ENCODE measurements around the gene SLC26A5. TPM values are rescaled to one million over a fixed set of nuclear protein-coding genes. Genes with fewer than 3 reads are reported as not detected.
A peak's percentile ranks its signal among the peaks of the same experiment; 100 is the strongest.
"Not testable (repeated sequence)": the region's sequence is repeated elsewhere in the genome, so short reads cannot be mapped to it uniquely, and the experiment has no call there.

Gene SLC26A5
- polyA plus RNA-seq, 6 donors from 2014 or later: not detected

DNA sequence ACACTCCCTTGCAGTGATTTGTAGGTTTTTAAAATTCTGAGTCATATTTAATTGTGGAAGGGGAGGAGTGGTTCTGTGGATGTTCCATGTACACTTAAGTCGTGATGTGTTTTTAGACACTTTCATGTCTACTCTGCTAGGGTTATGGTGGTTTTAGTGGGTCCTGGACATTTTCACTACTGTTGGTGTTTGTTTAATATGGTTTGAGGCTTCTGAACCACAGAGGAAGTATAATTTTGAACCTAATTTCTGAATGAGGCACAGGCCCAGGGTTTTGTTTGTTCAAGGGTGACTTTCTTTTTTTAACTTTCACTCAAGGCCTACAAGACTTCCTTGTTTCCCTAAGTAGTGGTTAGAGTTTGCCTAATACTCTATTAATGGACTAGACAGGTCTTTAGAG lies 13.3 kb downstream of the SLC26A5 start:
- Mint-ChIP-seq H3K27me3 (peaks cover 12 to 21% (median 18%) of the 10 kb centered on the region in 3 donors), H3K4me3 (no peak overlapping the region), H3K27ac (peak overlapping the region in 3 of 6 donors; percentile 21 to 51 (median 23)), H3K36me3 (peaks cover 0 to 3% of the 10 kb centered on the region in 2 donors), H3K4me1 (peaks cover 4 to 11% (median 8%) of the 10 kb centered on the region in 3 donors), H3K9me3 (peaks cover 0 to 17% (median 4%) of the 10 kb centered on the region in 7 donors)
- DNase-seq (no peak), ATAC-seq (ENCODE audit: low read depth in 2 of 2) (no peak)

DNA sequence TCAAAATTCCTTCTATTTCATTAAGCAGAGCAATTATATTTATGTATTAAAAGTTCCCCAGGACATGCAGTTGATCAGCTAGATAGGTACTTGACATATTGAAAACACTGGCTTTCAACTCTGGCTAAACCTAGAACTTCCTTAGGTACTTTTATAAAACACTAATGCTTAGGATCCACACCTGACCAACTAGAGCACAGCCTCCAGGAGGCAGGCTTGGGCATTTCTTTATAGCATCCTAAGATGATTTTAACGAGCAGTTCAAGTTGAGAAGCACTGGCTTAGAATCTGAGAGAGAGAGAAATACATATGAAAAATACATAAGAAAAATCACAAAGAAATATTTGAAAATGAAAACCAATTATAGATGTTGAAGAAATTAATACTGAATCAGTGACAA lies 20.8 kb downstream of the SLC26A5 start:
- no peaks in the 10 kb centered on the region for H3K4me1 Mint-ChIP-seq
- ATAC-seq (ENCODE audit: low read depth in 2 of 2) (no peak), DNase-seq (no peak)
- no peak overlapping the region for H3K27ac Mint-ChIP-seq
- peaks cover 18 to 31% (median 27%) of the 10 kb centered on the region in 3 donors for H3K27me3 Mint-ChIP-seq
- no peak overlapping the region for H3K4me3 Mint-ChIP-seq
- H3K9me3 Mint-ChIP-seq: peaks cover 0 to 3% (median 0%) of the 10 kb centered on the region in 7 donors
- no peaks in the 10 kb centered on the region for H3K36me3 Mint-ChIP-seq

DNA sequence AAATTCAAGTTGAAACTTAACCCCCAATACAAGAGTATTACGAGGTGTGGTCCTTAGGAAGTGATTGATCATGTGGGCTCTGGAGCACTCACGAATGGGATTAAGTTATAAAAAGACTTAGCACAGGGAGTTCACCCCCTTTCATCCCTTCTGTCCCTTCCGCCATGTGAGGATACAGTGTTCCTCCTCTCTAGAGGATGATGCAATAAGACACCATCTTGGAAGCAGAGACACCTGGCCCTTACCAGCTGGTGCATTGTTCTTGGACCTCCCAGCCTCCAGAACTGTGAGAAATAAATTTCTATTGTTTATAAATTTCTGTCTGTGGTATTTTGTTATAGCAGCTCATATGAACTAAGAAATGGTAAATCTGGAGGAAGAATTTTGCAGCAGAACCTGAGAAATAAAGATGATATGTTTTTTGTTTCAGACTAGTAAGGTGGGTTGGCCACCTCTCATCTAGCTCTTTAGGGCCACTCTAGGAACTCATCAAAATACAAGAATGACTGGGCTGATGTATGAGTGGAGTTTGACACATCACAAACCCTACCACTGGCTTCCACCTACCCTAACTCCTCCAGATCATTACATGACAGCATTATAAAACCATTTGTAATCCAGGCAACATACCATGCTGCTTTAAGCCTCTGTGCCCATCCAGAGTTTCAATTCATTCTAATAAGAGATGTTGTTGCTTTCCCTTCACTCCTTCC lies 22.4 kb downstream of the SLC26A5 start:
- H3K36me3 Mint-ChIP-seq: no peaks in the 10 kb centered on the region
- H3K4me1 Mint-ChIP-seq: no peaks in the 10 kb centered on the region
- ATAC-seq (ENCODE audit: low read depth in 2 of 2): no peak

DNA sequence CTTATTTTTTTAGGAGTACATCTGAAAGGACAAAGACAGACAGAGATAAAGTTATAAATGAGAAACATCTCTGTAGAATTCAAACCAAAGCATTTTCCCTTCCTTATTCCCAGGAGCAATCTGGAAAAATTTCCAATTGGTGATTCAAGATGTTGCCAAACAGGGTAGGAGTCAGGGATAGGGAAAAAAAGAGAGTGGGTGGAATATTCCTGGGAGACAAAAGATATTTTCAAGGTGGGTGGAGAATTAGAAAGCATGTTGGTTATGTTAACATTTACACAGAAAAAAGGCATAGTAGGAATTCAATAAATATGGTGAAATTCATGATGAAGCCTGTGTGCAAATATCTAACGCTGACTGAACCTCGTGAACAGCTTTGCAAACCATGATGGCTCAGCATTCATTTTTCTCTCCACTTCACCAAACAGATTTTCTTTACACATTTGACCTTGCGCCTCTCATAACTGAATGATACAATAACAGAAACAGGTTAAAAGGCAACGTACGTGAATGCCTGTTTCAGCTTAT lies 25.1 kb downstream of the SLC26A5 start:
- no peak overlapping the region for H3K27ac Mint-ChIP-seq
- no peaks in the 10 kb centered on the region for H3K36me3 Mint-ChIP-seq
- H3K27me3 Mint-ChIP-seq: peaks cover 21 to 54% (median 46%) of the 10 kb centered on the region in 3 donors
- H3K4me1 Mint-ChIP-seq: no peaks in the 10 kb centered on the region
- ATAC-seq (ENCODE audit: low read depth in 2 of 2) (no peak), DNase-seq (no peak)
- H3K4me3 Mint-ChIP-seq: no peak overlapping the region
- peaks cover 0 to 3% (median 0%) of the 10 kb centered on the region in 7 donors for H3K9me3 Mint-ChIP-seq

More for the DNA sequence above, 22.4 kb downstream of the SLC26A5 start:
- peaks cover 26 to 36% (median 31%) of the 10 kb centered on the region in 3 donors for H3K27me3 Mint-ChIP-seq
- peaks cover 0 to 3% (median 0%) of the 10 kb centered on the region in 7 donors for H3K9me3 Mint-ChIP-seq
- no peak overlapping the region for H3K4me3 Mint-ChIP-seq
- H3K27ac Mint-ChIP-seq: no peak overlapping the region
- no peak for DNase-seq

DNA sequence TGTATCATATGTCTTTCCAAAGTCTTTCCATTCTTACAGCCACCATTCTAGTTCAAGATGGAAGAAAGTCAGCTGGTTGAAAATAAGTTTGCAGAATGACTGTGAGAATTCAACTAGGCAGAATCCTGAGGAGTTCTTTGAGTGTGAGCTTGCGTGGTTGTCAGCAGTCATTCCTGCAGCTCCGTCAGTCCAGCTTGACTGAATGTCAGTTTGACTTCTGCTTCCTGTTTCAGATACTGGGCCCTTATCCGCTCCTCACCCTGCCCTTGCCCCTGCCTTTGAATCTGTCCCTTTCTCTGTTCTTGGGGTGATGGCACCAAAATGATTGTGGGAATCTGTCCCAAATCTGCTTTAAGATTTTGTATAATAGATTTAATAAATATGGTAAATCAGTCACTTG lies 27.8 kb downstream of the SLC26A5 start:
- ATAC-seq (ENCODE audit: low read depth in 2 of 2): no peak
- Mint-ChIP-seq H3K4me3 (no peak overlapping the region), H3K27ac (no peak overlapping the region)

DNA sequence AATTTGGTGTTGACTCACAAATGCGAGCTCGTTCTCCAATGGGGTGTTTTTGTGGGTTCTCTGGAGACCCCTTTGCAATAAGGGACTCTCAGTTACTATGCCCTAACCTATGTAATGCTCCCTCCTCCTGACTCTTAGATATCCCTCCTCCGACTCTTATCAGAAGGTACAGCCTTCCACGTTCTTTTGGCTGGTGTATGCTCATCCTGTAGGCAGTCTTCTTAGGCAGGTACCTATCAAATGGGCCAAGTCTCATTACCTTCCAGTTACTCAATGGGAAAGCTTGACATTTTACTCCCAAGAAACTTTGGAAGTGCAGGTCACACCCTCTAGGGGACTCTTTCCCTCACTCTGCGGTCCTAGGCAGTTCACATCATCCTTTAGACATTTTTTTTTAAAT lies 32.6 kb downstream of the SLC26A5 start:
- Mint-ChIP-seq H3K4me3 (no peak overlapping the region), H3K36me3 (no peaks in the 10 kb centered on the region), H3K4me1 (no peaks in the 10 kb centered on the region), H3K9me3 (peaks cover 0 to 2% (median 0%) of the 10 kb centered on the region in 7 donors), H3K27ac (no peak overlapping the region), H3K27me3 (peaks cover 15 to 47% (median 47%) of the 10 kb centered on the region in 3 donors)
- DNase-seq: no peak
- ATAC-seq (ENCODE audit: low read depth in 2 of 2): no peak

More for the DNA sequence above, 27.8 kb downstream of the SLC26A5 start:
- Mint-ChIP-seq H3K4me1 (no peaks in the 10 kb centered on the region), H3K27me3 (peaks cover 23 to 58% (median 50%) of the 10 kb centered on the region in 3 donors), H3K36me3 (no peaks in the 10 kb centered on the region), H3K9me3 (peaks cover 0 to under 1% (median 0%) of the 10 kb centered on the region in 7 donors)
- no peak for DNase-seq

DNA sequence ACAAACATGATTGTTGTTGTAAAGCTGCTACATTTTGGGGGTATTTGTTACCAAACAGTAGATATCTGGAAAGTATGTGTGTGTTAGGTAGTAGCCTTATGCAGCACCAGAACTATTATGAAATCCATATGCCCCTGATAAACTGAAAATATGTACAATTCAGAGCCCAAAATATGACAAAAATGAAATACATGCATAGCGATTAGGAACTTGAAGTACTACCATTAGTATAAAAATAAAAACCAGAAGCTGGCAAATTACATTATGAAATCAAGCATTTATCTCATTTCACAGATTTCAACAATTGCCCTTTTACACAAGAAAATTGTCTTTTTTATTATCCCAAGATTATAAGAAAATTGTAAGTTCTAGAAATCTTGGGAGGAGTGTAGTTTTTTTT lies 33.9 kb downstream of the SLC26A5 start:
- Mint-ChIP-seq H3K4me1 (no peaks in the 10 kb centered on the region), H3K27ac (no peak overlapping the region), H3K9me3 (peaks cover 0 to 2% (median 0%) of the 10 kb centered on the region in 7 donors), H3K36me3 (no peaks in the 10 kb centered on the region), H3K4me3 (no peak overlapping the region), H3K27me3 (peaks cover 15 to 35% (median 34%) of the 10 kb centered on the region in 3 donors)
- DNase-seq (no peak), ATAC-seq (ENCODE audit: low read depth in 2 of 2) (no peak)

DNA sequence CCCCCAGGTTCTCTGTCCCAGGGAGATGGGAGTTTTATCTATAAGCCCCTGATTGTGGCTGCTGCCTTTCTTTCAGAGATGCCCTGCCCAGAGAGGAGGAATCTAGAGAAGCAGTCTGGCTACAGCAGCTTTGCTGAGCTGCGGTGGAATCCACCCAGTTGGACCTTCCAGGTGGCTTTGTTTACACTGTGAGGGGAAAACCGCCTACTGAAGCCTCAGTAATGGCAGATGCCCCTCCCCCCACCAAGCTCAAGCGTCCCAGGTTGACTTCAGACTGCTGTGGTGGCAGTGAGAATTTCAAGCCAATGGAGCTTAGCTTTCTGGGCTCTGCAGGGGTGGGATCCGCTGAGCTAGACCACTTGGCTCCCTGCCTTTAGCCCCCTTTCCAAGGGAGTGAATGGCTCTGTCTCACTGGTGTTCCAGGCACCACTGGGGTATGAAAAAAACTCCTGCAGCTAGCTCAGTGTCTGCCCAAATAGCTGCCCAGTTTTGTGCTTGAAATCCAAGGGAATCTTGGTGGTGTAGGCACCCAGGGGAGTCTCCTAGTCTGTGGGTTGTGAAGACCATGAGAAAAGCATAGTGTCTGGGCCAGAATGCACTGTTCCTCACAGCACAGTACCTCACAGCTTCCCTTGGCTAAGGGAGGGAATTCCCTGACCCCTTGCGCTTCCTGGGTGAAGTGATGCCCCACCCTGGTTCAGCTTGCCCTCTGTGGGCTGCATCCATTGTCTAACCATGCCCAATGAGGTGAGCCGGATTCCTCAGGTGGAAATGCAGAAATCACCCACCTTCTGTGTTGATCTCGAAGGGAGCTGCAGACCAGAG lies 40.0 kb downstream of the SLC26A5 start:
- not testable (repeated sequence) for H3K27ac Mint-ChIP-seq; H3K4me1 Mint-ChIP-seq; ATAC-seq (ENCODE audit: low read depth in 2 of 2); DNase-seq; H3K9me3 Mint-ChIP-seq; H3K36me3 Mint-ChIP-seq; H3K4me3 Mint-ChIP-seq
- H3K27me3 Mint-ChIP-seq: peaks cover 20 to 39% (median 27%) of the 10 kb centered on the region in 3 donors

DNA sequence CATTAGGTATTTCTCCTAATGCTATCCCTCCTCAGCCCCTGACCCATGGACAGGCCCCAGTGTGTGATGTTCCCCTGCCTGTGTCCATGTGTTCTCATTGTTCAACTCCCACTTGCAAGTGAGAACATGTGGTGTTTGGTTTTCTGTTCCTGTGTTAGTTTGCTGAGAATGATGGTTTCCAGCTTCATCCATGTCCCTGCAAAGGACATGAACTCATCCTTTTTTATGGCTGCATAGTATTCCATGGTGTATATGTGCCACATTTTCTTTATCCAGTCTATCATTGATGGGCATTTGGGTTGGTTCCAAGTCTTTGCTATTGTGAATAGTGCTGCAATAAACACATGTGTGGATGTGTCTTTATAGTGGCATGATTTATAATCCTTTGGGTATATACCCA lies 46.3 kb downstream of the SLC26A5 start:
- not testable (repeated sequence) for H3K27ac Mint-ChIP-seq; H3K4me1 Mint-ChIP-seq; H3K4me3 Mint-ChIP-seq; ATAC-seq (ENCODE audit: low read depth in 2 of 2); H3K36me3 Mint-ChIP-seq; DNase-seq
- Mint-ChIP-seq H3K27me3 (peaks cover 11 to 25% (median 20%) of the 10 kb centered on the region in 3 donors), H3K9me3 (peaks cover 0 to 10% (median 2%) of the 10 kb centered on the region in 7 donors)

DNA sequence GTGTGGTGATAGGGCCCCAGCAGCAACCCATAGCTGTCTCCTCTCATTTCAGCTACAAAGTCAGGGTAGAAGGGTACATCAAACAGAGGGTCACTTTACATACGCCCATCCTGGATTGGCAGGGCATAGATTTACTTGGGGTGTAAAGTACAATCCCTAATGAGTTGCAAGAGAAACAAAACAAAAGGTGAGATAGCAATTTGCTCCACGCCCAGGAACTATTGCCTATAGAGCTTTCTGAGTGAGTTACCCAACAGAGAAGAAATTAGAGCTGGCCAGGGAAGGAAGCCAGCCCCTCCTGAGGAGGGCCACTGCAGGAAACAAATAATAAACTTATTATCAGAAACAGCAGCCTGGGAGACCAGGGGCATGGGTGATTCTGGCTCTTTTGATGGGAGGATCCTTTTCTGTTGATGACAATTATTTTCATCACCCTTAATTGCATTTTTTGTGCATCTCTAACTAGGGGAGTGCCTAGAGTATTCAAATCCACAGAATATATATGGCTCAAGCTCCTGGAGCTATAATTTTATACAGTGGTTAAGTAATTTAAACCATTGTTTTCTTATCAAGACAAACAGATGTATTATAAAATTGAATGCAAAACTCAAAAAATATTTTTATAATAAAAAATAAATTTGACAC lies 47.4 kb downstream of the SLC26A5 start:
- H3K9me3 Mint-ChIP-seq: peaks cover 0 to 10% (median 2%) of the 10 kb centered on the region in 7 donors
- H3K27ac Mint-ChIP-seq: no peak overlapping the region
- no peak for ATAC-seq (ENCODE audit: low read depth in 2 of 2)
- H3K4me1 Mint-ChIP-seq: no peaks in the 10 kb centered on the region
- H3K36me3 Mint-ChIP-seq: no peaks in the 10 kb centered on the region
- H3K27me3 Mint-ChIP-seq: peaks cover 9 to 19% (median 12%) of the 10 kb centered on the region in 3 donors
- DNase-seq: no peak
- no peak overlapping the region for H3K4me3 Mint-ChIP-seq

DNA sequence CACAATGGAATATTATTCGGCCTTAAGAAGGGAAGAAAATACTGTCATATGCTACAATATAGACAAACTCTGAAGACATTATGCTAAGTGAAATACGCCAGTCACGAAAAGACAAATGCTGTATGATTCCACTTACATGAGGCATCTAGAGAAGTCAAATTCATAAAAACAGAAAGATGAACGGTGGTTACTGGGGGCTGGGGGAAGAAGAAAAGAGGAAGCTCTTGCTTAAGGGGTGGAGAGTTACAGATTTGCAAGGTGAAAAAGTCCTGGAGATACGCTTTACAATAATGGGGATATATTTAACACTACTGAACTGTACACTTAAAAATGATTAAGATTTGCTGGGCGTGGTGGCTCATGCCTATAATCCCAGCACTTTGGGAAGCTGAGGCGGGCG lies 49.5 kb downstream of the SLC26A5 start:
- DNase-seq (no peak), ATAC-seq (ENCODE audit: low read depth in 2 of 2) (no peak)
- no peaks in the 10 kb centered on the region for H3K4me1 Mint-ChIP-seq
- no peaks in the 10 kb centered on the region for H3K36me3 Mint-ChIP-seq
- H3K4me3 Mint-ChIP-seq: no peak overlapping the region
- peaks cover 0 to 10% (median 2%) of the 10 kb centered on the region in 7 donors for H3K9me3 Mint-ChIP-seq
- H3K27ac Mint-ChIP-seq: peak overlapping the region in 1 of 6 donors; percentile 2
- peaks cover 0 to 11% (median 0%) of the 10 kb centered on the region in 3 donors for H3K27me3 Mint-ChIP-seq

DNA sequence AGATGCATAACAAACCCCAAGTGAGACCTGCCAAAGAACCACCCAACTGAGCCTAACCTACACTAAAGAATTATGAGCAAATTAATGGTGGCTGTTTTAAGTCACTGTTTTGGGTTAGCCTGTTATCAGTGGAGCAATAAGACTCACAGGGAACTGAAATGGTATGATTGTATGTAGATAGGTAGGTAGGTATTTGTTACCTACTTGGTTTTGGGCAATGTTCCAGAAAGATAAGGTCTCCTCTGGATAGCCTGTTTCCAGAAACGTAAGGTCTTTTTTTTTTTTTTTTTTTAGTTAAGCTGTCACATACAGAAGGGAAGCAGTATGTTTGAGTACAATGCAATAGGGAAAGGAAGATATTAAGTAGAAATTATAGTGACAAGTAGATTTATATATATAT lies 50.9 kb downstream of the SLC26A5 start:
- peak overlapping the region in 1 of 6 donors; percentile 44 for H3K27ac Mint-ChIP-seq

DNA sequence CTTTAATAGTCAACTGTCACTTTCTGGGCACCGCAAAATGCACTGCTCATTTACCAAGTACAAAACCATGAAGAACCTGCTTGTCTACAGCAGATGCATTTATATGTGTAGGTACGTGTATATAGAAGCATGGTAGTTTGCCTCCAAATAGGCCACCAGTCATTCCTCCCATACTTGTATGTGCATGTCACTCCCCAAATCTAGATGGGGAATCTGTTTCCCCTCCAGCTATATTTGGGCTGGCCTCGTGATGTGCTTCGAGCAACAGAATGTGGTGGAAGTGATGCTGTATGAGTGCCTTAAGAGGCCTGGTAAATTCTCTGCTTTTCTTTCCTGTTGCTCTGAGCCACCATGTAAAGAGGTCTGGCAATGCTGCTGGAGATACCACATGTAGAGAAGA lies 51.4 kb downstream of the SLC26A5 start:
- Mint-ChIP-seq H3K4me3 (no peak overlapping the region), H3K27me3 (peaks cover 7 to 13% (median 12%) of the 10 kb centered on the region in 3 donors), H3K36me3 (no peaks in the 10 kb centered on the region), H3K4me1 (no peaks in the 10 kb centered on the region), H3K27ac (no peak overlapping the region), H3K9me3 (peaks cover 0 to 3% (median 0%) of the 10 kb centered on the region in 7 donors)
- ATAC-seq (ENCODE audit: low read depth in 2 of 2) (no peak), DNase-seq (no peak)

More for the DNA sequence above, 50.9 kb downstream of the SLC26A5 start:
- Mint-ChIP-seq H3K9me3 (peaks cover 0 to 7% (median under 1%) of the 10 kb centered on the region in 7 donors), H3K27me3 (peaks cover 3 to 11% (median 7%) of the 10 kb centered on the region in 3 donors), H3K36me3 (no peaks in the 10 kb centered on the region), H3K4me1 (no peaks in the 10 kb centered on the region), H3K4me3 (no peak overlapping the region)
- no peak for DNase-seq
- no peak for ATAC-seq (ENCODE audit: low read depth in 2 of 2)
